ENCODE results near the gene FSD1.
A peak's percentile ranks its signal among the peaks of the same experiment; 100 is the strongest.

FSD1 gene

DNA sequence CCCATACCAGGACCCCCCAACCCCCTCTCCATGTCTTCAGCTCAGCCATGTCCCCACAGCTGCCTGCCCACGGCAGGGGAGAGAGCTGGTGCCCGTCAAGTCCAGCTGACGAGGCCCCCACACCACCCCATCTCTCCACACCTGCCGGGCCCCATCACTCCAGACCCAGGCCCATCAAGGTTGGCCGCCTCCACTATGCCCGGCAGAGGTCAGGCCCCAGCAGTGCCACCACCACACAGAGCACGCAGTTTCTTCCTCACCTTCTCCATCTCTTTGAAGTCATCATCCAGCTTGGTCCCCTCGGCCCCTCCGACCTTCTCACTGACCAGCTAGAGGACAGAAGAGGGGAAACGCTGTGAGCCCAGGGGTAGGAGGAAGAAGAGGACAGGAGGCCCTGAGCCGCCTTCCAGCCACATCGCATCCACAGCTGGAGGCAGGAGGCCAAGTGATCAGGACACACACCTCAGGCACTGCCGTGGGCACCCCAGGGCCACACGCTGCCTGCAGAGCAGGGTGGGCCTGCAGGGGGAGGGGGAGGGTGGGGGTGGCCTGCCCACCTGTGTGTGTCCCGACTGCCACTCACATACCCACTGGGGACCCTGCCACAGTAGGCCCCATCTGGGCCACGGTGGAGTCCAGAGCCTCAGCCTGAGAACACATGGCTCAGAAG is 62.4 kb downstream of the FSD1 start:
- DNase-seq: no peak

DNA sequence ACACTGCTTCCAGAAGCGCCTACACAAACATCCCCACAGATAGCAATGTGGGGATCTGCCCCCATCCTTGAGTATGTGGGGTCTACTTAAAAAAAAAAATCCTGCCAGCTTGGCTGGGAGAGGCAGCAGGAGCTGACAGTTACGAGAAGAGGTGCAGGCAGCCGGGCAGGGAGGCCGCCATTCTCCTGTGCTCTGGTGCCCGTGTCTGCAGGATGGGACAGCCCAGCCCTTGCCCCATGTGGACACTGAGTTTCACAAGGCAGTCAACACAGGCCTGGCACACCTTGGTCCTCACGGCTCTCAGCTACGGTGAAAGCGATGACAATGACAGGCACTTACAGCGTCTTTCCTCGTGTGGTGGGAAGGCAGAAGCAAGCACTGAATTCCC is 62.9 kb downstream of the FSD1 start:
- no peak for DNase-seq

DNA sequence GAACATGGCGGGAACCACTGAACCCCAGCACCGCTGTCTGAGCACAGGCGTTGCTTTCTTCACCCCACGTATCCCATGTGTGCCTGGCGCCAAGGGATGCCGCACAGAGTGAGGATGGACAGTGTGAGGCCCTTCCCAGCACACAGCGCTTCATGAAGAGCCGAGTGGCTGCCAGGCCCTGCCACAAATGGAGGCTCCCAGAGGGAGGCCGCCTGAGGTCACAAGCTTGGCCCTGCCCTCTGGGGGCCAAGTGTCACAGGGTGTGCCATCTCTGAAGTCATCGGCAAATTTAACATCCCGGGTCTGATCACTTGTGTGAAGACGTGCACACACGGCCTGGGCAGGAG is 63.4 kb downstream of the FSD1 start:
- DNase-seq: no peak

DNA sequence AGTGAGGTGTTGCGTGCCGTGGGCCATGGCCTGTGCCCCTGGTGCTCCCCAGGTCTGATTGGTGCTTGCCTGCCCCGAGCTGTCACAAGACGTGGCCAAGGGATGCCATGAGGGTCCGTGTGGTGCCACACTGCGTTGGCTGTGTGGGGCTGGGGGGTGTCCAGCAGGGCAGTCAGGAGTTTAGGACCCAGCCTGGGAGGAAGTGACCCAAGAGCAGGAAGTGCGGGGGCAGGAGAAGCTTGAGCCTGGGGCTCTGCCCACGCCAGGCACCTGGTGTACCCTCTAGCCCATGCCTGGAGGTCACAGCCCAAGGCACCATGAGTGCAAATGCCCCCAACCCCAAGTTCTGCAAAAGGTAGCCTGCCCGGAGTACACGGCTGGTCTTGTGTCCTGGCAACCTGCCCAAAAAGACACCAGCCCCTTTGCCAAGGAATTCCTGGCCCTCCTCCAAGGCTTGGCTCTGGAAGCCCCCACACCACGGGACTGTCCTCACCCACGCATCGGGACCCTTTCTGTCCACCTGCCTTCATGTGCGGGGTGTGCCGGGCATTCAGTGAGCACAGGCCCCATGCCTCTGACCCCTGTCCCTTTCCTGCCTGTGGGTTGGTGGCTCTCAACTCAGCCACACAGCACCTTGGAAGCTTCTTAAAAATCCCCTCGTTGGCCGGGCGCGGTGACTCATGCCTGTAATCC is 63.9 kb downstream of the FSD1 start:
- peak; percentile 7 for DNase-seq

DNA sequence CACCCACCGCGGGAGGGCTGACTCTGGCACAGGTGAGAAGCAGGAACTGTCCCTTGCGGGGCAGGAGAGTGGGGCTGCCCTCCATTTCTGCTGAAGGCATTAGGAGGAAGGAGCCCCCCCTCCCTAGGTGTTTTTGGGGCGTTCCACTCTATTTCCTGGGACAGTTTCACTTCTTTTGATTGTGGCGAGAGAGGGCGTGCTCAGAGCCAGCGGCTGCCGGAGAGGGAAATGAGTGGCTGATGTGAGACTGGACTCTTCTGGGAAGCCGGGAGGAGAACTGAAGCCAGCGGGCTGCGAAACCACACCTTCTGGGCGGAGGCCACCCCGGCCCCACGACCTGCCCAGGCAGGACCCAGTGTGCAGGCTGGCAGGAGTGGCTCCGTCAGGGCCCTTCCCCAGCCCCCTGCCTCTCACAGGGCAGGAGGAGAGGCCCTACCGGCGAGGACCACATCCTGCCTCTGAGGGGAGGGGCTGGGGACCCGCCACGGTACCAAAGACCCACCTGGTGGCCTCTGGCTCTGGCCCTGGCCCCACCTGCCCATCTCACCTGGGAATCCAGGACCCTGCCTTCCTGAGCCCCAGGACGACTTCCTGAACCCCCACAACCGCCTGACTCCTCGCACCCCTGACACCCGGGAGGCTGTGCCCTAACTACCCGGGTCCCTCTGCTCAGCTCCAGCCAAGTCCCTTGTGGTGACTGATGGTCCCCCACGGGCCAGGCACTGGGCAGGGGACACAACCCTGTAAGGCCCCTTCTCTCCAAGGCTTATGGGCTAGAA is 64.9 kb downstream of the FSD1 start:
- DNase-seq: peak; percentile 73

DNA sequence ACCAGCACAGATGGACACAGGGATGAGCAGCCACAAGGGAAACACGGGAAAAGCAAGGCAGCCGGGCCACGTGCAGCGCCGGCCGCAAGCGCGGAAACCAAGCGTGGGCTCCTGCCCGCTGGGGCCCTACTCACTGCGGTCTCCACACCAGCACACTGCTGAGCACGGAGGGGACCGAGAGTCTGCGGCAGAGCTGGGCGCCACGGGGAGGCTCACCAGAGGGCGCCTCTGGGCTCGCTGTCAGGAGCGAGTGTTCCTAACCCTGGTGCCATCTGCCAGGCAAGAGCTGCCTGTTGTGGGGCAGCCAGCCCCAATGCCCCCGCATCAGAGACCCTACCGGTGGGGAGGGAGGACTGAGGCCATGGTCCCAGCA is 65.5 kb downstream of the FSD1 start:
- DNase-seq: no peak

DNA sequence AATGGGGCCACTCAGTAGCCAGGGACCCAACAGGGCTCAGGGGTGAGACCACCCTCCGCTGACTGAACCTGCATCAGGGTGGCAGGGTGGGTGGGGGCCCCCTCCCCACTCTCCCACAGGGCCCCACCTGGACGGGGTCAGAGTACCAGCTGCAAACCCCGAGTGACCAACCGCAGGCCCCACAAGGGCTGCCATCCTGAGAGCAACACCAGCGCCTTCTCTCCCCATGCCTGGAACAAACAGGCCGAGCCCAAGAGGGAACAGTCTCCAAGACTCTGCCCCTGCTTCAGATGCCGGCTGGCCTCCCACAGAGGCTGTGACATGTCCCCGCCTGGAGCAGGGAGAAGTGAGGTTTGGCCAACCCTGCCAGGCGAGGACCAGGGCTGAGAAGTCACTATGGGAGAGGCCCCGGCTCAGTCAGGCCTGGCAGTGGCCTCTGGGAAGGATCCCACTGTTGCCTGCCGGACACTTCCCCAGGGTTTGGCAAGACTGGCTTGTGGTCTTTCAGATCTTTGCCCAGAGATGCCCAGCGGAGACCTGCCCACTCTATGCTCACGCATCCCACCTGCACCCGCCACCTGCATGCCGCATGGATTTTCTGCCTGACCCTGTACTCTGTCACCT is 66.1 kb downstream of the FSD1 start:
- no peak for DNase-seq

DNA sequence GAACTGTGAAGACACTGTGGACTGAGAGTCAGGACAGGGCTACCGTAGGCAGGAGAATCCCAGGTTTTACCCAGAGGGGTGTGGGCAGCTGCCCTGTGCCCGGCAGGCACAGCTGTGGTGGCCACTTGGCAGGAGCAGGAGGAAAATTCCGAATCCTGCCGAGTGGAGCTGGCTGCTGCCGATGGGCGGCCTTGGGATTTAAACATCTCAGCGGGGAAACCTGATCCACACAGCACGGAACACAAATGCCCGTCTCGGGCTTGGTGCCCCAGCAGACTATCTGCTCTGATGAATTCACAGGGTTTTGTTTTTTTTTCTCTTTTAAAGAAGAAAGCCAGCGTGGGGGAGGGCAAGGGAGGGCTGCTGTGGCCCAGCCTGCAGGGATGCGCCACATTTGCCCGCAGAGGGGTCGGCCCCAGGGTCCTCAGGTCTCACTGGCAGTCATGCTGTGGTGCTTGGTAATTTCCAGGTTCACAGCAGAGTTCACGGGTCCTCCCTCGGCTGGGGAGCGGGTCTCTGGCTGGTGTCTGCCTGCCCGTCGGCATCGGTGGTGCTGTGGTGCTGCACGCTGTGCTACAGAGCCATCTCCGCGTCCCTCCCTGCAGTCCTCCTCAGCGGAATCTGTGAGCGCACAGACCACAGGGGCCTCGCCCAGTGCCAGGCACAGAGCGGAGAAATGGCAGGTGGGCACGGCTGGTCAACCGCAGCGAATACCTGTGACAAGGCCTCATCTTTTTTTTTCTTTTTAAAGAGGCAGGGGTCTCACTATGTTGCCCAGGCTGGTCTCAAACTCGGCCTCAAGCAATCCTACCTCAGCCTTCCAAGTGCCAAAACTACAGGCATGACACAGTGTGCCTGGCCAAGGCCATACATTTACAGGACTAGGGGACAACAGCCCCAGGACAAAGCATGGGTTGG is 67.1 kb downstream of the FSD1 start:
- DNase-seq: no peak

DNA sequence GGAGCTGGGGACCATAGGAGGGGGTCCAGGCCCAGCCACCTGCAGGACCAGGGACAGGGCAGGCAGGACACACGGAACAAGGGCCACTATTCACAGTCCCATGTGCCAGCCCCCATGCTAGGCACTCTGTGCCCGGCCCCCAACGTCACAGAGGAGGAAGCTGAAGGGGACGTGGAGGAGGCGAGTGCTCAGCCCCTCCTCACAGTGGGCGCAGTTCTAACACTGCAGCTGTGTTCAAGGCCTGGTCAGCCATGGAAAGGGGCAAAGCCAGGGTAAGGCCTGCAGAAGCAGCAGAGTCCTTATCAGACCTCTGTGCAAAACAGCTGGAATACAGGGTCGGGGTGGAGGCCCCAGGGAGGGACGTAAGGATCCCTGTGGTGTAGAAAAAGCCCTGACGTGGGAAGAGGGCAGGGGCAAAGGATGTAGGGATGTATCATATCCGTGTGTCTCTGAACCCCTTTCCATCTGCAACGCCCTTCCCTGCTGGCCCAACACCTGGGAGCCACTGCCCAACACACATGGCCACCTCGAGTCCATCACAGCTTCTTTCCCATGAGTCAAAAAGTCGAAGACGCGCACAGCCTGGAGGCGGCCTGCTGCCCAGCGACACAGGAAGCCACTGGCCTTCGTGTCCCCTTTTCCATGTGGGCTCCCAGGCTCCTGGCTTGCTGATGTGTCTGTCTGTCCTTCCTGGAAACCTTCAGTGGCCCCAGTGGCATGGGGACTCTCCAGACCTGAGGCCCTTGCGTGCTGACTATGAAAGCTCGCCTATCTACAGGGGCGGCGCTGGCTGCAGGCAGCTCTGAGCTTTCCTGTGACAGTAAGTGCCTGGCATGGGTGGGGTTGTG is 68.0 kb downstream of the FSD1 start:
- DNase-seq: no peak

DNA sequence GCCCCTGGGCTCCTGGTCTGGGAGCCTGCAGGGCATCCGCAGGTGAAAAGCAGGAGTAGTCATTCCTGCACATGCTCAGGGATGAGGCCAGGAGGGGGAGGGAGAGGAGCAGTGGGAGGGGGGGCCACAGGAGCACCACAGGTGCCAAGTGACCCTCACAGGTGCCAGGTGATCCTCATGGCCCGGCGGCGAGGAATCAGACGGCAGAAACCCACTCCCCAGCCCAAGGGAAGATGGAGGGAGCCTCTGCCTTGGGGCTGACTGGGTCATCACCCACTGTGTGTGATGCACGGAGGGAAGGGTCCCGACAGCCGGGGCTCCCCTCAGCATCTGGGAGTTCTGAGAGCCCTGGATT is 68.6 kb downstream of the FSD1 start:
- no peak for DNase-seq
